Spleen (tissue), 11 donors: ENCODE data around the gene TMSB15C. TPM values are rescaled to one million over a fixed set of nuclear protein-coding genes. Genes with fewer than 3 reads are reported as not detected.

ENCODE experiments used
- DNase-seq: peaks from one replicate; pipeline ENCODE4 v3.0.0-alpha.2; 2020
- H3K27ac ChIP-seq, 8 donors: fragments of 200-600 bp; sonication (generic) in 7 of 8; 1 replicate in 4 of 8; 2 replicates in 4 of 8; pipeline versions ENCODE4 v1.5.0 to v1.8.0; 2016 to 2021; ENCODE audit warnings: inconsistent platforms in 4 of 8, mild to moderate bottlenecking in 4 of 8, moderate library complexity in 1 of 8
- H3K27me3 ChIP-seq, 7 donors: fragments of 200-600 bp; sonication (generic) in 6 of 7; replicated peaks in 1 of 7; 1 replicate in 4 of 7; 2 replicates in 3 of 7; pipeline versions ENCODE4 v1.5.0 to v1.8.0; 2016 to 2021; ENCODE audit warnings: inconsistent platforms in 3 of 7, mild to moderate bottlenecking in 1 of 7
- H3K36me3 ChIP-seq, 6 donors: fragments of 200-600 bp; sonication (generic) in 5 of 6; 1 replicate in 4 of 6; 2 replicates in 2 of 6; pipeline versions ENCODE4 v1.5.0 to v1.8.0; 2016 to 2021; ENCODE audit warnings: inconsistent platforms in 2 of 6
- H3K4me1 ChIP-seq, 6 donors: fragments of 200-600 bp; sonication (generic) in 5 of 6; 1 replicate in 3 of 6; 2 replicates in 3 of 6; pipeline versions ENCODE4 v1.5.0 to v1.8.0; 2016 to 2021; ENCODE audit warnings: inconsistent platforms in 3 of 6
- H3K4me3 ChIP-seq, 8 donors: fragments of 200-600 bp; sonication (generic) in 7 of 8; 1 replicate in 4 of 8; 2 replicates in 4 of 8; pipeline versions ENCODE4 v1.5.0 to v1.8.0; 2016 to 2021; ENCODE audit warnings: inconsistent platforms in 4 of 8, mild to moderate bottlenecking in 4 of 8, moderate library complexity in 2 of 8
- H3K9me3 ChIP-seq, 8 donors: fragments of 200-600 bp; sonication (generic) in 7 of 8; 1 replicate in 4 of 8; 2 replicates in 4 of 8; pipeline versions ENCODE4 v1.5.0 to v1.8.0; 2016 to 2021; ENCODE audit warnings: inconsistent platforms in 4 of 8
- CTCF ChIP-seq, 11 experiments: fragments of 200-600 bp in 7 of 11; fragments of 450-650 bp in 4 of 11; sonication (generic) in 4 of 11; IDR thresholded peaks in 8 of 11; conservative IDR thresholded peaks in 3 of 11; 1 replicate in 7 of 11; 2 replicates in 4 of 11; pipeline versions ENCODE4 v1.4.0 to v1.8.0; 2016 to 2021; ENCODE audit warnings: antibody characterized with exemption in 11 of 11, inconsistent platforms in 4 of 11, mild to moderate bottlenecking in 1 of 11
- POLR2A ChIP-seq, 3 donors: fragments of 450-650 bp; IDR thresholded peaks; one replicate each; pipeline ENCODE4 v1.5.1; 2017; ENCODE audit warnings: antibody characterized with exemption in 3 of 3, mild to moderate bottlenecking in 1 of 3
- POLR2AphosphoS5 ChIP-seq, 3 donors: sonication (generic); formaldehyde crosslinking; IDR thresholded peaks; one replicate each; pipeline ENCODE4 v1.5.1; 2017; ENCODE audit warnings: antibody characterized with exemption in 3 of 3
- WGBS, 5 donors: extraction: QIAGEN DNeasy Blood & Tissue Kit in 3 of 5; methylation state at CpG; one replicate each; pipeline versions ENCODE4 v1.1.5 to v1.1.7; 2013 to 2018; 5-methylcytosine and 5-hydroxymethylcytosine counted together
- intact Hi-C: fragments of 100-400 bp; cut with DNase I; formaldehyde crosslinking; loops from one replicate; pipeline ENCODE4 v1.15.0; 2023; ENCODE audit warnings: low total_unique reads
- polyA plus RNA-seq, 3 donors: library from polyadenylated mRNA; stranded (reverse); fragments of 200-250 nt; gene quantifications; one replicate each; pipeline ENCODE4 v1.2.1, GENCODE V29; 2013
- total RNA-seq, 7 donors: library from RNA; depleted of rRNA in 3 of 7; stranded (reverse); fragments of >200 nt in 3 of 7; fragmentation: NEBNext Ultra II Directional in 4 of 7; extraction: Animal tissue kit (Norgen Biotek cat#: 25700) in 4 of 7; gene quantifications; one replicate each; pipeline versions ENCODE4 v1.1.0 to v1.2.1, GENCODE V29; 2016 to 2021
- donor health status: healthy with polysubstance abuse.
- donor health status: DM: no; HTN: no; CAD: no; lungs with moderate emphysema.
- donor health status: DM: no; HTN: no; CAD: no.
- donor health status: Bipolar disorder and iron deficiency.
- donor health status: healthy.
- donor health status: DM: no; HTN: no; CAD: no.
- donor health status: DM: yes; HTN: yes; CAD: no.

Gene TMSB15C
- total and polyA plus RNA-seq, 10 donors, result 0.61 to 3.5 (median 1.2) TPM

- WGBS, 5 donors, result 70 to 94% (median 94%) methylated on average over 8 to 10 of the region's 10 CpGs
- peaks cover 0 to 7% (median 0%) of the 10 kb centered on the region in 7 donors for H3K27me3 ChIP-seq
- no peak overlapping the region for H3K27ac ChIP-seq
- peaks cover 0 to 3% (median 0%) of the 10 kb centered on the region in 6 donors for H3K36me3 ChIP-seq
- DNase-seq, result no peak
- H3K4me1 ChIP-seq, result peaks cover 0 to 4% (median 0%) of the 10 kb centered on the region in 6 donors
- TF ChIP-seq POLR2AphosphoS5 (IDR thresholded peaks at IDR 0.05) (no peak), CTCF (IDR thresholded peaks at IDR 0.05 in 8 of 11, conservative IDR thresholded peaks at IDR 0.05 in 3 of 11) (no peak), POLR2A (IDR thresholded peaks at IDR 0.05) (no peak)
- H3K9me3 ChIP-seq, result no peaks in the 10 kb centered on the region
- intact Hi-C loops, result no loop called here
- no peak overlapping the region for H3K4me3 ChIP-seq
Measured at GRCh38 chrX:104104676-104105075, 28.6 kb upstream of the TMSB15C start.

- Histone ChIP-seq H3K4me1 (peaks cover 0 to 2% (median 0%) of the 10 kb centered on the region in 6 donors), H3K36me3 (no peaks in the 10 kb centered on the region), H3K9me3 (no peaks in the 10 kb centered on the region), H3K27me3 (peaks cover 0 to 7% (median 3%) of the 10 kb centered on the region in 7 donors), H3K27ac (no peak overlapping the region), H3K4me3 (no peak overlapping the region)
- no peak for DNase-seq
- TF ChIP-seq POLR2AphosphoS5 (IDR thresholded peaks at IDR 0.05) (no peak), POLR2A (IDR thresholded peaks at IDR 0.05) (no peak), CTCF (IDR thresholded peaks at IDR 0.05 in 8 of 11, conservative IDR thresholded peaks at IDR 0.05 in 3 of 11) (no peak)
- intact Hi-C loops, result no loop called here
Measured at GRCh38 chrX:104098919-104099318, 22.9 kb upstream of the TMSB15C start.

GRCh38 chrX:104098151-104098808, 22.2 kb upstream of the TMSB15C start:
- Histone ChIP-seq H3K36me3 (no peaks in the 10 kb centered on the region), H3K27ac (no peak overlapping the region), H3K27me3 (peaks cover 0 to 7% (median 3%) of the 10 kb centered on the region in 7 donors), H3K9me3 (no peaks in the 10 kb centered on the region), H3K4me1 (peaks cover 0 to 2% (median 0%) of the 10 kb centered on the region in 6 donors), H3K4me3 (no peak overlapping the region)
- WGBS, 5 donors, result 0 to 3% (median 0%) methylated on average over 4 of the region's 4 CpGs
- DNase-seq, result no peak
- intact Hi-C loops, result no loop called here
- TF ChIP-seq CTCF (IDR thresholded peaks at IDR 0.05 in 8 of 11, conservative IDR thresholded peaks at IDR 0.05 in 3 of 11) (peak; percentile 18 to 75 (median 59)), POLR2A (IDR thresholded peaks at IDR 0.05) (no peak)

- intact Hi-C loops, result no loop called here
- WGBS, 5 donors, result 74 to 91% (median 85%) methylated on average over 3 to 7 of the region's 7 CpGs; no CpG with 5 or more reads in 1 of the 5 donors
- H3K4me3 ChIP-seq, result no peak overlapping the region
- H3K27ac ChIP-seq, result no peak overlapping the region
- H3K36me3 ChIP-seq, result no peaks in the 10 kb centered on the region
- DNase-seq, result peak; percentile 58
- no peaks in the 10 kb centered on the region for H3K4me1 ChIP-seq
- H3K9me3 ChIP-seq, result no peaks in the 10 kb centered on the region
- TF ChIP-seq POLR2A (IDR thresholded peaks at IDR 0.05) (no peak), POLR2AphosphoS5 (IDR thresholded peaks at IDR 0.05) (no peak)
- peaks cover 0 to 21% (median 0%) of the 10 kb centered on the region in 7 donors for H3K27me3 ChIP-seq
Measured at GRCh38 chrX:104085919-104086318, 9.9 kb upstream of the TMSB15C start.
